Retinal pigment epithelial cell (primary cell): ENCODE results near the gene MAP3K9.

Experiments
- DNase-seq: peaks from one replicate; pipeline ENCODE4 v3.0.0-alpha.2; 2010; ENCODE audit warnings: low read depth
- H3K4me3 ChIP-seq: 2 replicates; pipeline ENCODE4 v1.5.1; 2011; ENCODE audit warnings: mild to moderate bottlenecking, low read length, control low read depth, moderate library complexity
- TF ChIP-seq, protein P1 (sequence below): conservative IDR thresholded peaks from 2 replicates; pipeline ENCODE4 v1.5.1; 2011; ENCODE audit warnings: low read depth, low read length, control low read depth, inconsistent platforms

MAP3K9 gene

DNA sequence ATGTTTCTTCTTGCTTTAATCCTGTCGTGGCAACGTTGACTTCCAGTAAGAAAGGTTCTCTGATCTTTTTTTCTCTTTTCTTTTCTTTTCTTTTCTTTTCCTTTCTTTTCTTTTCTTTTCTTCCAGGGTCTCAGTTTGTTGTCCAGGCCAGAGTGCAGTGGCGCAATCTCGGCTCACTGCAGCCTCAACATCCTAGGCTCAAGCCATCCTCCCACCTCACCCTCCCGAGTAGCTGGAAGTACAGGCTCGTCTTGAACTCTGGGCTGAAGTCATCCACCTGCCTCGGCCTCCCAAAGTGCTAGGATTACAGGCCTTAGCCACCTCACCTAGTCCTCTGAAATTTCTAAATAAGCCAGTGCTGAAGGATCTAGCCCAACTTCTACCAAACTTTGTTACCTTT, 1.3 kb upstream of the MAP3K9 start:
- DNase-seq, result no peak
- peak overlapping the region; percentile 84 for H3K4me3 ChIP-seq
- TF ChIP-seq, protein P1, sequence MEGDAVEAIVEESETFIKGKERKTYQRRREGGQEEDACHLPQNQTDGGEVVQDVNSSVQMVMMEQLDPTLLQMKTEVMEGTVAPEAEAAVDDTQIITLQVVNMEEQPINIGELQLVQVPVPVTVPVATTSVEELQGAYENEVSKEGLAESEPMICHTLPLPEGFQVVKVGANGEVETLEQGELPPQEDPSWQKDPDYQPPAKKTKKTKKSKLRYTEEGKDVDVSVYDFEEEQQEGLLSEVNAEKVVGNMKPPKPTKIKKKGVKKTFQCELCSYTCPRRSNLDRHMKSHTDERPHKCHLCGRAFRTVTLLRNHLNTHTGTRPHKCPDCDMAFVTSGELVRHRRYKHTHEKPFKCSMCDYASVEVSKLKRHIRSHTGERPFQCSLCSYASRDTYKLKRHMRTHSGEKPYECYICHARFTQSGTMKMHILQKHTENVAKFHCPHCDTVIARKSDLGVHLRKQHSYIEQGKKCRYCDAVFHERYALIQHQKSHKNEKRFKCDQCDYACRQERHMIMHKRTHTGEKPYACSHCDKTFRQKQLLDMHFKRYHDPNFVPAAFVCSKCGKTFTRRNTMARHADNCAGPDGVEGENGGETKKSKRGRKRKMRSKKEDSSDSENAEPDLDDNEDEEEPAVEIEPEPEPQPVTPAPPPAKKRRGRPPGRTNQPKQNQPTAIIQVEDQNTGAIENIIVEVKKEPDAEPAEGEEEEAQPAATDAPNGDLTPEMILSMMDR, result no peak

DNA sequence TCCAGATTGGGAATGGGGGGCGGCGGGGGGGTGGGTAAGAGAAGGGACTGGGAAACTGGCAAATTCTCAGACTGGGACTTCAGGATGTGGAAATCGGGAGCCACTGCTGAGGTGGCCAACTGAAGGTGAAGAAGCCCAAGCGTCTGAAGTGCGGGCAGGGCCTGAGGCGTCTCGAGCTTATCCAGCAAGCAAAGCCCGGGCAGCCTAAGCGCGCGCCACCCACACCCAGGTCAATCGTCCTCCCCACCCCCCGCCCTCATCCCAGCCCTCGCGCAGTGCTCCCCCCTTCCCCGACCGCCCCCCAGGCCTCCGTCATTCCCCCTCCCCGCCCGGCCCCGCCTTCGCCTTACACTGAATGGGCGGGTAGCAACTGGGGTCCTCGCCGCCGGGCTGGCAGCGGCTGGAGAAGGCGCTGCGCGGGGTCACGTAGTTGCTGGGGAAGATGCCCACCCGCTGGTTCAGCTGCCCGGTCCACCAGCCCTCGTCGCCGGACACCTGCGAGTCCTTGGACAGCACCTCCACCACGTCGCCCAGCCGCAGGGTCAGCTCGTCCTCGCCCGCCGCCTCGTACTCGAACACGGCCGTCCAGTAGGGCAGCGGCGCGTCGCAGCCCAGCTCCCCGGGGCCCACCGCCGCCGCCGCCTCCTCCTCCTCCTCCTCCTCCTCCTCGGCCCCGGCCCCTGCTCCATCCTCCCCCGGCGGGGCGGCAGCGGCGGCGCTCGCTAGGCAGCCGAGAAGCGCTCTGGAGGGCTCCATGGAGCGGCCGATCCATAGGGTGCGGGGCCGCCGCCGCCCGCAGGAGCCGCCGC, 693 bp downstream of the MAP3K9 start:
- DNase-seq, result no peak
- peak overlapping the region; percentile 76 for H3K4me3 ChIP-seq
- TF ChIP-seq, protein P1, result no peak

DNA sequence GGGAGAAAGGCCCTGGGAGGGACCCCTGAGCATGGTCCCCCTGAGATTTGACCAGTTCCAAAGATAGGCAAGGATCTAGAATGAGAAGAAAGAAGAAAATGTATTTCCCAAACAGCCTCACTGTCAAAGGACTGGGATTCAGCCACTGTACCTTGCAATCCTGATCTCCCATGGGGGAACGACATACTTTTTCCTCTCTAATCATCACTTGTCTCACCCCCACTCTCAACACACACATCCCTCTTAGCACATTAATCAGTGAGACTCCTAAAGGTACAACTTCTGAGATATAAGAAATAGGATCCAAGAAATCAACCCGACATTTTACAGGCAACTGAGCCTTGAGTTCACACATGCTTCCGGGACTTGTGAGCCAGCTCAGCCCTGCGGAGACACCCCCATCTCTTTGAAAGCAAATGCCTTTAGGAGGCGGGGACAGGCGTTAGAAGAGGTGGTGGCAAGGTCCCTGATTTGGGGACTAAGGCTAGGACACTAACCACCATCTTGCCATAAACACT, 1.4 kb downstream of the MAP3K9 start:
- peak overlapping the region; percentile 76 for H3K4me3 ChIP-seq
- TF ChIP-seq, protein P1, result no peak
- no peak for DNase-seq

DNA sequence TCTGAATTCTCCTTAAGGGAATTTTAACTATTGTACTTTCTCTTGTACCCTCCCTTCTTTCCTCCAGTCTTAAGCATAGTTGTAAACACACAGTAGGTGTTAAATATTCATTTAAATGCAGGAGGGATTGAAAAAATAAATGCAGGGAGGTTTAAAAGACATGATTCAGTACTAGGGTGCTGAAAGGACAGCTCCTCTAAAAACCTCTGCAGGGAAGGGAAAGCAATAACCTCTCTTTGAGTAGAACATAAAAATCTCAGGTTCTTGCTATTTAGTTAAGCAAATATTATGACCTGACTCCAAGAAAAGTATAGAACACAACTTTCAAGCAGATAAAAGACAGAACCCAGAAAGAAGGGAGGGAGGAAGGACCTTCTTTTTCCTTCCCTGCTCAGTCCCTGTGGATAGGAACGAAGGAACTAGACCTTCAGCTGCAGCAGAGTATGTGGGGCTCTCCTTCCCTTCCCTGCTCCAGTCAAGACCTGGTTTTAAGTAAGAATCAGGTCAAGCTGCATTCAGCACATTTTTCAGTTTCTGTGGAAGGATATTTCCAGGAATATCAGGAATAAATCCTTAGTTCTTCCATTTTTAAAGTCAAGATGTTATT, 4.7 kb downstream of the MAP3K9 start:
- H3K4me3 ChIP-seq, result no peak overlapping the region
- TF ChIP-seq, protein P1, result no peak
- DNase-seq, result no peak

DNA sequence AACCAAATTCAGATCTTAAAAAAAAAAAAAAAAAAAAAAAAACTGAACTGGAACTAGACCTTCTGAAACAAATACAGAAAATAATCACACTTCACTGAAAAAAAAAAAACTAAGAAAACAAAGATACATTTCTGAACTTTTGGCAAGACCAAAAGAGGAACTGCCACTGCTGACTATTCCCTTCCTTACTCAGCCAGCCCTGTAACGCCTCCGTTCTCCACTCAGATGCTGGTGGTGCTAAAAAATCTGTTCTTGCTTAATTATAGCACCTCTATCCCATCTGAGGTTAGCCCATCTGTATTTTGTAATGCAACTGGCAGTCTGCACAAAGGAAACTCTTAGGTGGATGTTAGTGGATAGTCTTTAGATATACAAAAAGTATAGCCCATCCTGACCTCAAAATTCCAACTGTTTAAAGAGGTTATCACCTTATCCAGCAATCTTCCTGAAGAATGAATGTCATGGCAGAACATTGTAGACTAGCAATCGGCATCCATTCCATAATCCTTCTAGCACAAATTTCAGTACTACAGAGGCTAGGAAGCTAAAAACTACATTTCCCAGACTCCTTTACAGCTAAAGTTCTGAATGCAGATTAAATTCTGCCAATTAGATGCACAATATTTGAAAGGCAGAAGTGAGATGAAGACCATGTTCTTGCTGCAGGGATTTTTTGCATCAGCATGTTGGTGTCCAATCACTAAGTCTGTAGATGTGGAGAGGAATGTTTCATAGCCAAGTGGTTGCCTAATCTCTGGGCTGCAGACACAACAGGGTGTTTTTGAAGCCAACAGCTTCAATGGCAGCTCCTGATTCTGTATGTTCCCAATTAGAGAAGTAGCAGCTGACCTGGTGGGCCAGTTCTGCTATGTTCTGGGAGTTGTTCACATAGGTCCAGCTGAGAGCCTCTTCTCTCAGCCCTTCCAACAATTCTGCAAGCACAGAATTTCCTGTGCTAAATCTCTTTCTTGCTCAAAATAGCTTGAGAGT, 5.7 kb downstream of the MAP3K9 start:
- DNase-seq, result no peak
- TF ChIP-seq, protein P1, result no peak
- H3K4me3 ChIP-seq, result no peak overlapping the region

DNA sequence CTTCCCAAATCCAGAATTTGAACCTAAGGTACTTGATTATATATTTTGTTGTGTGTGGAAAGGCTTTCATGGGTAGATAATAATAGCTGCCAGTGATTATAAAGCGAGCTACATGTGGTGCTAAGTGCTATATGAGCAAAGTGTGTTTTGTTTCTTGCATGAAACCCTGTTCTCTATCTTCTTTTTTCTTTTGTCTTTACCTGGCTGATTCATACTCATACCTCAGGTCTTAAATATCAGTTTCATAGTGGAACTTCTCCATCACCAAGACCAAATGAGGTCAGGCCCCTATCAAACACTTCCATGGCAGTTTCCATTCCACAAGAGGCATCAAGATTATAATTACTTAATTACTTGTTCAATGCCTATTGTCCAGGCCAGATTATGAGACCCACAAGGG, 6.9 kb downstream of the MAP3K9 start:
- no peak overlapping the region for H3K4me3 ChIP-seq
- TF ChIP-seq, protein P1, result no peak
- DNase-seq, result no peak
